ENCODE data around the gene KIF6. TPM values are rescaled to one million over a fixed set of nuclear protein-coding genes. Genes with fewer than 3 reads are reported as not detected.

KIF6 gene
- total and polyA plus RNA-seq, 2 of the 8 experiments (the other 6 are each of a cell fraction or from before 2014, with no cell fraction given), result 0.53 to 0.65 TPM

DNA sequence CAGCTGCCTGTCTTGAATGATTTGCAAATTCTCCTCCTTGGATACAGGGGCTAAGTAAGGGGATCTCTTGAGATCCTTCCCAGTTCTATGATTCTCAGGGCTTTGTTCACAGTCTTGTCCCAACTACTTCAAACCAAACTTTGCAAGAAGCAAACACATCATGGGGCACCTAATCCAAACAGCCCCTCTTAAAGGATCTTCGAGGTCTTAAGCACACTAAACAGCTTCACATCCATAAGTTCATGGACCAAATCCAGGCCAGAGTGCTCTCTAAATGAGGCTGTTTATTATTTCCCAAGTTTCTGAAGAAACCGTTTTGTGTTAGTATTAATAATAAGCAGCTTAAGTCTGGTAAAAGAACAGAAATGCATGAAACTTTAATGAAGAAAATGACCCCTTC lies 75.2 kb downstream of the KIF6 start:
- WGBS, 2 experiments (ENCODE audit: extremely low coverage in 1 of 2, insufficient coverage in 1 of 2, insufficient read length in 1 of 2, insufficient replicate concordance in 2 of 2, low coverage in 1 of 2, low lambda C conversion rate in 2 of 2, missing lambda C conversion rate in 1 of 2), result 78% methylated on average over 2 of the region's 2 CpGs; no CpG with 5 or more reads in 1 of the 2 experiments
- H3K4me3 ChIP-seq (ENCODE audit: extremely low read depth in 1 of 4, insufficient read depth in 2 of 4, low read depth in 3 of 4, low read length in 4 of 4), result no peak overlapping the region
- FAIRE-seq (no peak), DNase-seq (ENCODE audit: low read depth in 1 of 2, low spot score in 2 of 2) (no peak)
- H4K91ac ChIP-seq (replicated peaks; ENCODE audit: insufficient read length, low read length), result no peak overlapping the region
- CTCF ChIA-PET (ENCODE audit: partially characterized antibody), result no interaction called here
- no peak overlapping the region for H3K4me2 ChIP-seq (ENCODE audit: insufficient read depth in 1 of 2, low read depth in 2 of 2, low read length in 2 of 2)
- H3K23ac ChIP-seq (ENCODE audit: insufficient read length), result no peak overlapping the region
- no peaks in the 10 kb centered on the region for H3K79me1 ChIP-seq (ENCODE audit: low read depth, low read length)
- no peak overlapping the region for H2BK120ac ChIP-seq (replicated peaks; ENCODE audit: low read depth, low read length)
- no peak overlapping the region for H3K56ac ChIP-seq (replicated peaks; ENCODE audit: insufficient read length, low read depth, low read length)
- H3K18ac ChIP-seq (ENCODE audit: extremely low read depth, low read length), result no peak overlapping the region
- H2BK15ac ChIP-seq (ENCODE audit: low read length), result no peak overlapping the region
- H3K4ac ChIP-seq (replicated peaks; ENCODE audit: insufficient read length, low read depth, low read length), result no peak overlapping the region
- H3K27me3 ChIP-seq (replicated peaks in 1 of 4; ENCODE audit: control insufficient read depth in 3 of 4, extremely low read depth in 1 of 4, insufficient read depth in 3 of 4, low read length in 3 of 4), result no peaks in the 10 kb centered on the region
- peaks cover 0 to 8% (median 3%) of the 10 kb centered on the region in 4 experiments; a peak in 2 of 7 replicates for H3K4me1 ChIP-seq (replicated peaks in 1 of 4; ENCODE audit: control insufficient read depth in 3 of 4, insufficient read depth in 4 of 4, low read length in 3 of 4)
- H3K27ac ChIP-seq (ENCODE audit: low read depth, low read length), result no peak overlapping the region
- H2AFZ ChIP-seq (ENCODE audit: low read length), result peak overlapping the region; percentile 87; the same call in 1 of the 2 replicates
- H4K8ac ChIP-seq (ENCODE audit: extremely low read depth, insufficient read depth, low read length), result no peak overlapping the region
- POLR2A ChIA-PET (ENCODE audit: partially characterized antibody), result interaction anchor here (1.1 kb wide), 1 partner anchor 8 kb away, joined by 3 read pairs; no protein-coding TSS in a partner anchor
- H2BK12ac ChIP-seq (ENCODE audit: low read depth, low read length), result no peak overlapping the region
- TF ChIP-seq GABPA (IDR thresholded peaks at IDR 0.05; ENCODE audit: borderline replicate concordance, insufficient read depth, low read length) (no peak), CTBP2 (IDR thresholded peaks at IDR 0.05; ENCODE audit: borderline replicate concordance, insufficient read depth, insufficient read length, low read length) (no peak), MAFK (IDR thresholded peaks at IDR 0.05; ENCODE audit: low read depth, low read length) (no peak), CBX5 (IDR thresholded peaks at IDR 0.05; ENCODE audit: low read depth, low read length) (no peak), BRCA1 (IDR thresholded peaks at IDR 0.05; ENCODE audit: low read depth, low read length) (no peak), KDM5A (IDR thresholded peaks at IDR 0.05; ENCODE audit: low read length) (no peak), RNF2 (IDR thresholded peaks at IDR 0.05; ENCODE audit: borderline replicate concordance, low read depth, low read length, missing control alignments, poor library complexity, severe bottlenecking) (no peak), KDM4A (IDR thresholded peaks at IDR 0.05; ENCODE audit: low read depth, low read length, severe bottlenecking) (no peak), KDM1A (IDR thresholded peaks at IDR 0.05; ENCODE audit: borderline replicate concordance, low read length) (no peak), GTF2F1 (IDR thresholded peaks at IDR 0.05; ENCODE audit: borderline replicate concordance, low read depth, low read length) (no peak), TAF1 (IDR thresholded peaks at IDR 0.05; ENCODE audit: low read depth, low read length) (no peak)
- H3K79me2 ChIP-seq (ENCODE audit: control insufficient read depth in 1 of 2, insufficient read depth in 2 of 2, low read length in 2 of 2), result no peaks in the 10 kb centered on the region
- H3K36me3 ChIP-seq (ENCODE audit: control insufficient read depth in 2 of 4, insufficient read depth in 4 of 4, low read length in 3 of 4), result no peaks in the 10 kb centered on the region
- no peaks in the 10 kb centered on the region for H3K9me3 ChIP-seq (ENCODE audit: insufficient read depth in 2 of 2, low read depth in 1 of 2, low read length in 1 of 2)
- no peaks in the 10 kb centered on the region for H3K23me2 ChIP-seq (ENCODE audit: low read depth, low read length)
- no peak overlapping the region for H3K9ac ChIP-seq (replicated peaks in 1 of 4; ENCODE audit: extremely low read depth in 1 of 4, low read depth in 3 of 4, low read length in 3 of 4)
- no peak overlapping the region for H3K14ac ChIP-seq (ENCODE audit: insufficient read length)
- H2BK20ac ChIP-seq (ENCODE audit: low read length), result no peak overlapping the region
- no peak overlapping the region for H4K5ac ChIP-seq (ENCODE audit: insufficient read length, low read depth, low read length)
- no peak overlapping the region for H2AK5ac ChIP-seq (ENCODE audit: low read depth, low read length)
- H4K20me1 ChIP-seq (replicated peaks in 1 of 2; ENCODE audit: control insufficient read depth in 1 of 2, insufficient read depth in 2 of 2, low read length in 2 of 2), result no peaks in the 10 kb centered on the region
- no peak overlapping the region for H2BK5ac ChIP-seq (ENCODE audit: low read depth, low read length)

All from H1 (cell line).